GM18517 (cell line): ENCODE data around the gene RFX2.
"Not testable (repeated sequence)": the region's sequence is repeated elsewhere in the genome, so short reads cannot be mapped to it uniquely, and the experiment has no call there.

Source experiments
- ATAC-seq: cut with Tn5 transposase; IDR thresholded peaks from one replicate; pipeline ENCODE4 v1.9.1; 2021; ENCODE audit warnings: mild to moderate bottlenecking, moderate library complexity; ENCODE audit not compliant: unreplicated experiment

Gene RFX2

DNA sequence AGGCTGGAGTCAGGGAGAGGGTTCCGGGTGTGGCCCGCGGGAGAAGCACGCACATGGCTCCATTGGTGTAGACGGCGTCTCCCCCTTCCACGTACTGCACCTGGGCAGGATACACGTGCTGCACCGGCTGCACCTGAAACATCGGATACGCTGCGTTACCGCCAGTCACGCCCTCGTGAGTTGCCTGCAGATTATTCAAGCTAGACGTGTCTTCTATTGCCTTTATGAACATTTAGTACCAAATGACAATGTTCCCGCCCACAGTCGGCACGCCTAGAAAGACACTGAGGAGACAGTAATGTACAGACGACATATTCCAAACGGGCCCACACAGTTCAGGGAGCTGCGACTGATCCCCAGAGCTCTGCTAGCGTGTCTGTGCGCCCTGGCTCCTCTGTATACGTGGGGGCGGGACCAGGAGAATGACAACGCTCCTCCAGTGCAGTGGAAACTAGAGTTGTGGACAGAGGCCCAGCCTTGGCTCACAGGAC is 68.3 kb downstream of the RFX2 start:
- ATAC-seq: no peak

- no peak for ATAC-seq
These were observed 69.2 kb downstream of the RFX2 start for GRCh38 chr19:6041071-6041470.

DNA sequence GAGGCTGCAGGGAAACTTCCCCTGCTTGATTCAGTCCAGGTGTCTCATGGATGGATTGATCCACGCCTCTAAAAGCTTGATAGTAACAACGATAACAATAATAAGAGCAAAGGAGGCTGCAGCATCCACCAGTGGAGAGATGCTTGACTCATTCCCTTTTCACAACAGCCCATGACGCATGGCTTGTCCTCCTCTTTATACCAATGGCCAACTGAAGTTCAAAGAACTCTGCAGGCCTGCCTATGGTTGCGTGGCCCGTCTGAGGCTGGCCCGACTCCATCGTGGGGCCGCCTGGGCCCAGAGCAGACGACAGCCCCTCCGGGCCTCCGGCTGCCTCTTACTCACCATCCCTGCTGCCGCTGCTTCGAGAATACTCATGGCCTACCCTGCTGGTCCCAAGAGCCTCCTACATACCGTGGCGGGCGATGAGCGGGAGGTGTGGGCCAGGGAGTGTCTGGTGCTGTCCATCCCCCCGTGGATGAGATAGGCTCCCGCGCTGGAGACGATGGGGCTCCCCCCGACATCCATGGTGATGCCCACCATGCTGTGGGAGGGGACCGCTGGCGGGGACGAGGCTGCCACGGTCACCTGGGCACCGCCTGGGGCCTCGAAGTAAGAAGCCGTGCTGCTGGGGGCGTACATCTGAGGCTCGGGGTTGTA is 70.6 kb downstream of the RFX2 start:
- no peak for ATAC-seq

GRCh38 chr19:6038634-6039405 is 71.5 kb downstream of the RFX2 start:
- no peak for ATAC-seq

DNA sequence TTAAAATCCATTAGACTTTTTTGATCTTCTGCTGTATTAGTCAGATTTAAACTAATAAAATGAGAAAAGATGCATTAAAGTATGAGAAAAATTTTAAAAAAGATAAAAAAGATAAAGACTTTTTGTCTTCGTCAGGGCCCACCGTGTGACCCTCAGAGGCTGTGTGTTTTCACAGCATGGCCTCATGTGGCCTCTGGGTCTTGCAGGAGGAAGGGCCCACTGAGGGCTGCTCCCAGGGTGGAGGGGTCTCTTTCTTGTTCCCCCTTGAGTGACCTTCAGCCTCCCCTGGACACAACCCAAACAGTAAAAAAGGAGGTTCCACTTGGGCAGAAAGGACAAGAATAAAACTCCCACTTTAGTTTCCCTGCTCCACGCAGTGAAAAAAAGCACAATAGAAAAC is 75.3 kb downstream of the RFX2 start:
- ATAC-seq: no peak

DNA sequence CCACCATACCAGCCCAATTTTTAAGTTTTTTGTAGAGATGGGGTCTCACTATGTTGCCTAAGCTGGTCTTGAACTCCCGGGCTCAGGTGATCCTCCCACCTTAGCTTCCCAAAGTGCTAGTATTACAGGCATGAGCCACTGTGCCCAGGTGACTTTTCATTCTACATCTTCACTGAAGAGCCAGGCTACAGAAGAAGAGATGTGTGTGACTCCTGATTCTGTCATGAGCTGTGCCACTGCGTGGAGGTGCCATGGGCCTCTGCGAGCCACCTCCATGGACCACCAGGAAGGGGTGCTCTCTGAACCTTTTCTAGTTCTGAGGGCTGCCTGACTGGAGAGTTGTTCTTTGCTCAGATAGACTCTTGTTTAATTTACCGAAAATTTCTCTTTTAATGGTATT is 75.8 kb downstream of the RFX2 start:
- ATAC-seq: no peak

- no peak for ATAC-seq
These were observed 76.5 kb downstream of the RFX2 start for GRCh38 chr19:6033744-6034264.

DNA sequence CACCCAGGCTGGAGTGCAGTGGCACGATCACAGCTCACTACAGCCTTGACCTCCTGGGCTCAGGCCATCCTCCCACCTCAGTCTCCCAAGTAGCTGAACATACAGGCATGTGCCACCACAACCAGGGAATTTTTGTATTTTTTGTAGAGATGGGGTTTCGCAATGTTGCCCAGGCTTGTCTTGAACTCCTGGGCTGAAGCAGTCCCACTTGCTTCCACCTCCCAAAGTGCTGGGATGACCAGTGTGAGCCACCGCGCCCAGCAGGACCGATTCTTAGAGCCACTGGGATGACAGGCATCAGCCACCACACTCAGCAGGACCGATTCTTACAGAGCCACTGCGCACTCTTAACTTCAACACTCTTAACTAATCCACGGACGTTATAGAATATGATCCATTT is 77.5 kb downstream of the RFX2 start:
- no peak for ATAC-seq

- ATAC-seq: no peak
These were observed 77.9 kb downstream of the RFX2 start for GRCh38 chr19:6032381-6032780.

DNA sequence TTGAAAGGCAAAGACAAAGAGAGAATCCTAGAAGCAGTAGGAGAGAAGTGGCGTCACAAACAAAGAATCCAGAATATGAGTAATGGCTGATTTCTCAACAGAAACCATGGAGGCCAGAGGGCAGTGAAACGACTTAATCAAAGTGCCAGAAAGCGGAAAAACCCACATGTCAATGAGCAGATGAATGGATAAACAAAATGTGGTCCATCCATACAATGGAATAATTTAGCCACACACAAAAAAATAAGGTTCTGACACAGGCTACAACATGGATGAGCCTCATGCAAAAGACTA is 80.1 kb downstream of the RFX2 start:
- no peak for ATAC-seq

DNA sequence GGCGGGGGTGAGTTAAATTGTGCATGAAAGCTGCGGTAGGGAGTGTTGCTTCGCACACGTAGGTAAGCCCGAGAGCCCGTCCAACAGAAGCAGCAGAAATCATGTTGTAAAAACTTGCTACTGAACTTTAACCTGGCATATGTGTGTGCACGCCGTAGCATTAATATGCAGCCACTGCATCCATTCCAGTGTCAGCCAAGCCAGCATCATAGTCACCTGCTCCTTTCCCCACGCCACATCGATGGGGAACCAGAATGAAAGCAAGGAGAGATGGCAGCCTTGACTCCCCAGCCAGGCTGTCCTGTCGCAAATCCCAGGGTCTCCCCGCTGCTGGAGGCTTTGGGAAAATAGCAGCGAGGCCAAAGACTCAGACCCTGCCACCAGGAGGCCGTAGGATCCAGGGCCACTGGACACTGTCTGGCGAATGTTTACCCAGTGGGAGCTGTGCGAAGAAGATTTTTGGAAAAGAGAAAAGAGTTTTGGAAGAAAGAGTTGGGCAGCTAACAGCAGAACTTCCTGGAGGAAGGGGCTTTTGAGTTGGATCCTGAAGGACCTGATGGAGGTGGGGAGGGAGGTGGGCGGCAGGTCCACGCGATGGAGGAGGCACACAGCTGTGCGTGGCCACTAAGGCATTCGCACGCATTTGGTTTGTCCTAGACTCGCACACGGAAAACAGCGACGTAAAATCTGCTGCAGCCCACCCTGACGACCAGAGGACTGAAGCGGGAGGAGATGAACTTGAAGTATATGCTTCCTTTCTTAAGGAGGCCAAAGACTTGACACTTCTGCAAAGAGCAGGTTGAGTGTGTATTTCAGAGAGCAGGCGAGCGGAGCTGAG is 83.7 kb downstream of the RFX2 start:
- ATAC-seq: no peak

- not testable (repeated sequence) for ATAC-seq
These were observed 85.5 kb downstream of the RFX2 start for GRCh38 chr19:6024756-6025155.

DNA sequence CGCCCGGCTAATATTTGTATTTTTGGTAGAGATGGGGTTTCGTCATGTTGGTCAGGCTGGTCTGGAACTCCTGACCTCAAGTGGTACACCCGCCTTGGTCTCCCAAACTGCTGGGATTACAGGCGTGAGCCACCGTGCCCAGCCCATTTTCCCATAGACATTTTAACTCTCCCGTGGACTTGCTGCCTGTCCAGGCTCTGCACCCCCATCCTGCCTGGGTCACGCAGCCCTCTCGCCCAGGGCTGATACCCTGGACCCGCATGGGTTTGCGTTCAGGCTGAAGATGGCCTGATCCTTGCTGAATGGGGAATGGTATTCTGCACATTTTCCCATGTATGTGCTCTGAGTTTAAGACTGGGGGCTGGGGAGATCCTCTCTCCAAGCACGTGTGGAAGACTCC is 86.4 kb downstream of the RFX2 start:
- ATAC-seq: no peak

DNA sequence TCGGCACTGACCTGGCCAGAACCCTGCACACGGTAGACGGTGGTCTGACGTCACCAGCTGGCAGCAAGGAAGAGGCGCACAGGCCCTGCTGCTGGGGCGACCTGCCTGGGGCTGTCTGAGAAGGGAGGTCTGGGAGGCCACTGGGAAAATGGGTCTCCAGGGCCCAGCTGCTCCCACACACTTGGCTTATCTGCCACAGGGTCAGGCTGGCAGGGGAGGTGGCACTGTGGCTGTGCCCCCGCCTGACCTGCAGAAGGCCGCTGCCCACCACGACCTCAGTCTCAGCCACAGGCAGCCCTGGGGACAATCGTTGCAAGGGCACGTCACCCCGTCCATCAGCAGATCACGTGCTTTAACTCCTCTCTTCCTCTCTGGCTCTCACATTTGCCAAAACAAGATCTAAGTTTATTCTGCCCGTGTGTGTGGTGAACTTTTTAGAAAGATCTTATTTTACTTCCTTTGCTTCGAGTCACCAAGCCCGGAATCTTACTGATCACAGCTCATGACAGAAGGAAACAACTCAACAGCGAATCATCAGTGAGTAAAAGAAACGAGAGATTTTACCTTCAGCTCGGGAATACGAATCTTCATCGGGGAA is 87.1 kb downstream of the RFX2 start:
- no peak for ATAC-seq

GRCh38 chr19:6022570-6023064 is 87.7 kb downstream of the RFX2 start:
- no peak for ATAC-seq

DNA sequence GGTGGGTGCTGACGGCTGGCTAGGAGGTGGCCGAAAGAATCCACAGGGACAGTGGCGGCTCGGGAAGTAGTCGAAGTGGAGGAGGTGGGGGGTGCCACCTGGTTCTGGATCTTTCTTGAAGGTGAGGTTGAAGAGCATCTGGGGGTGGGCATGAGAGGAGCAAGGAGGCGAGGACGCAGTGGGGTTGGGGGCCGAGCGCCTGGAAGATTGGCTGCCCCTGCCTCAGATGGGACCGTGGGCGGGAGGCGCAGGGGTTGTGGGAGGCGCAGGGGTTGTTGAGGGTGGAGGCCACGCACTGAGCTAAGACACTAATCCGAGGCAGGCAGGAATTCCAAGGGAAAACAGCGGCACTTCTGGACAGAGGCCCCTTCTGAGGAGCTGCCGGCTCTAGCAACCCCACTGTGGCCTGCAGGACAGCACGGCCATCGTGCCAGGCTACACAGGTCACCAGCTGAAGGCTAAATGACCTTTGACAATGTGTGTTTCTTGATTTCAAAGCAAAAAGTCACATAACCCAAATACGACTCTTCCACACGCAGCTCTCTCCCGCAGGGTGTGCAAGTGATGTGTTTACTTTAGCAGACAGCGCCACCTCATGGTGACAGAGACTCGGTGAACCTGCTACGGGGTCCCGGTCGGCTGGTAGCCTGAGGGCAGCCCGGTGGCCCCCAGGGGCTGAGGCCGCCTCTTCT is 88.3 kb downstream of the RFX2 start:
- ATAC-seq: no peak

DNA sequence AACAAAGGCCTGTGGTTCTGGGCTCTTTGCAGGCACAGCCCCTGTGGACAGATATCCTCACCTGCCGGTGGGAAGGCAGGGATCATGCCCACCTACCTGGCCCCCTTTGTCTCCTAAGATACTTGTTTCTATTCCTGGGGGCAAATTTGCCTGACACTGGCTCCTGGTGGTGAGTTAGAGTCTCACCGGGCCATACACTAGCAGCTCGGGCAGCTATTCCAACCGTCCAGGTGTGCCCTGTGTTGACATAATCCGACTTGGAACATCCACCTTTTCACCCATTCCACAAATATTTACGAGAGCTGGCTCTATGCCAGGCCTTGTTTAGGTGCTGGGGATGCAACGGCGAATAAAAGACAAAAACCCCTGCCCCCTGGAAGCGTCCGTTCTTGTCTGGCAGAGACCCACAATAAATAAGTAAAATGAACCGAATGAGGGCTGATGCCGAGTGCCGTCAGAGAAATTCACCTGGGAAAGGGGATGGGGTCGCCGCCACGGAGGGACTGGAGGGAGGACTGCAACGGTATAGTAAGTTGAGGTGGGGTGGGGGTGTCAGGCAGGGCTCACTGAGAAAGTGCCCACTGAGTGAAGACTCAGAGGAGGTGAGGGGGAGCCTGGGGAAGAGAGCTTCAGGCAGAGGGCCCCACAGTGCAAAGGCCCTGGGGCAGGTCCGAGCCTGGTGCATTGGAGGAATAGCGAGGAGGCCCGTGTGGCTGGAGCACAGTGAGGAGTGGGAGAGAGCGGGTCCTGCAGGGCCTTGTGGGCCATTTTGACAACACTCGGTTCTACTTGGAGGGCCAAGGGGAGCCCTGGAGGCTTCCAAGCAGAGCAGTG is 89.1 kb downstream of the RFX2 start:
- no peak for ATAC-seq

- ATAC-seq: no peak
These were observed 90.0 kb downstream of the RFX2 start for GRCh38 chr19:6020166-6020882.

DNA sequence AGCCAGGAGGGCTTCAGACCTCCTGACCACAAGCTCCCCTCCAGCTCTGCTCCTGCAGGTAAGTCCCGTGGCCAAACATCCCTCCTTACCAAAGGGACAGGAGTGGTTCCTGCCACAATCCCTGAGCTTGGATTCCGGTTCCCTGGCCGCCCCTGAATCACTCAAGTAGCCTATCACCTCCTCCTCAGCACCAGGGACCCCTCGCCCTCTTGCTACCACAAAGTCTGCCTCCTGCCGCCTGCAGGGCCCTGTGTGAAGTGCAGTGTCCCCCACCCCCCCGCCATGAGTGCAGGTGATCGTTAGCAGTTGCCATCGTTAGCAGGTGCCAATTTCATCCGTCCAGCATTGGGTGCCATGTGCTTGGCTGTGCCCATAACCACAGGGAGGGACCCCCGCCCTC is 91.5 kb downstream of the RFX2 start:
- ATAC-seq: no peak
